ENCODE data around the gene AMT.

GRCh38 chr3:49462222-49462621 lies 39.9 kb upstream of the AMT start:
- TF ChIP-seq POLR2AphosphoS5 (IDR thresholded peaks at IDR 0.05) (no peak), CTCF (IDR thresholded peaks at IDR 0.05) (no peak), POLR2A (IDR thresholded peaks at IDR 0.05) (no peak)

All from gastroesophageal sphincter (tissue), 3 donors.